ENCODE measurements around the gene PLCH1. TPM values are rescaled to one million over a fixed set of nuclear protein-coding genes. Genes with fewer than 3 reads are reported as not detected.
A peak's percentile ranks its signal among the peaks of the same experiment; 100 is the strongest.

The PLCH1 gene
- total and polyA plus RNA-seq, 7 donors = 0.03 to 1.1 (median 0.06) TPM; not detected in 2

DNA sequence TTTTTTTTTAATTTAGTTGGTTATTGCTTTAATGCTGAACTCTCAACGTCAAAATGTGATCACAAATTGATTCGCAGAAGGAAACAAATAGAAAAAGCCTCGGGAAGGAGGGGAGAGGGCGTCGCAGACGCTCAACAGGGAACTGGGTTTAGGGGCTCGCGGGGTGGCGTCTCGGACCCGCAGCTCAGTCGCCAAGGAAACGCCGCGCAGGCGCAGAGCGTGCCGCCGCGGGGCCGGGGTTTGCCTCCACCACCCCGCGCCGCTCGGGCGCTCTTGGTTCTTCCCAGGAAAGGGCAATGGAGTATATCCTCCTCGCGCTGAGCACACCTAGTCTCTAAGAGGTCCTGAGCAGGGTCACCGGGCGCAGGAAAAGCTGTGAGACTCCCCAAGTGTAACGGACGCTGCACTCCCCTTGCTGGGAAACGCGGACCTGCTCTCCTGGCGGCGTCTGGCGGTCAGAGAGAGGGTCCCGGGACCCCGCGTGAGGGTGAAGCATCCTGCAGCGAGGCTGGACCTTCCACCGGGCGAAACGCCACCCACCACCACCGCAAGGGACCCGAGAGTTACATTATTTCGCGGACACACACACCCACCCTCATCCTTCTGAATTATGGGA lies 753 bp downstream of the PLCH1 start:
- intact Hi-C loops (cut with DNase I) = loop anchor here in 1 of 2 donors (10.0 kb wide), 1 partner anchor 1291 kb away; no protein-coding TSS in a partner anchor
- TF ChIP-seq, protein P1, sequence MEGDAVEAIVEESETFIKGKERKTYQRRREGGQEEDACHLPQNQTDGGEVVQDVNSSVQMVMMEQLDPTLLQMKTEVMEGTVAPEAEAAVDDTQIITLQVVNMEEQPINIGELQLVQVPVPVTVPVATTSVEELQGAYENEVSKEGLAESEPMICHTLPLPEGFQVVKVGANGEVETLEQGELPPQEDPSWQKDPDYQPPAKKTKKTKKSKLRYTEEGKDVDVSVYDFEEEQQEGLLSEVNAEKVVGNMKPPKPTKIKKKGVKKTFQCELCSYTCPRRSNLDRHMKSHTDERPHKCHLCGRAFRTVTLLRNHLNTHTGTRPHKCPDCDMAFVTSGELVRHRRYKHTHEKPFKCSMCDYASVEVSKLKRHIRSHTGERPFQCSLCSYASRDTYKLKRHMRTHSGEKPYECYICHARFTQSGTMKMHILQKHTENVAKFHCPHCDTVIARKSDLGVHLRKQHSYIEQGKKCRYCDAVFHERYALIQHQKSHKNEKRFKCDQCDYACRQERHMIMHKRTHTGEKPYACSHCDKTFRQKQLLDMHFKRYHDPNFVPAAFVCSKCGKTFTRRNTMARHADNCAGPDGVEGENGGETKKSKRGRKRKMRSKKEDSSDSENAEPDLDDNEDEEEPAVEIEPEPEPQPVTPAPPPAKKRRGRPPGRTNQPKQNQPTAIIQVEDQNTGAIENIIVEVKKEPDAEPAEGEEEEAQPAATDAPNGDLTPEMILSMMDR (IDR thresholded peaks at IDR 0.05) = no peak
- 0% methylated on average over 45 to 48 of the region's 48 CpGs for WGBS, 3 donors
- Histone ChIP-seq H3K27ac (no peak overlapping the region), H3K4me3 (peak overlapping the region; percentile 80), H3K36me3 (ENCODE audit: insufficient read depth in 1 of 2, low read depth in 1 of 2) (no peaks in the 10 kb centered on the region), H3K27me3 (ENCODE audit: insufficient read depth in 3 of 3, low read length in 2 of 3) (peaks cover 3 to 41% (median 7%) of the 10 kb centered on the region in 3 donors), H3K4me1 (peaks cover 6% of the 10 kb centered on the region), H3K9me3 (no peaks in the 10 kb centered on the region)
- peak; percentile 43 to 71 (median 58) for ATAC-seq
- peak; percentile 50 to 62 for DNase-seq

DNA sequence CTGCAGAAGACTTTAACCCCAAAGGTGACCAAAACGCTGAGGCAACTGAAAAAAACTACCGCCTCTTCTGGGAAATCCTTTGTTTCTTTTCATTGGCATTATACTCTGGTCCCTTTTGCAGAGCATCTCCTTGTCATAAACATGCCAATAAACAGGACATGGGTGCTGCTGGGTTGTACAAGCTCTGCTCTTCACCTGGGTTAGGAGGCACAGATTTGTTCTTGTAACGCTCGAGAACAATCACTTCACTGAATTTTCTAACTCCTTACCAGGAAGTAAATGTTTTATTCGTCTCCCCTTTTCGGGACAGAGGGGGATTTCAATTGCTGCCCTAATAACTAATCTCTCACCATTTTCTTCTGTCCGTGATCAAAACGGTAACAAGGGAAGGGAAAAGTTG lies 1.3 kb downstream of the PLCH1 start:
- intact Hi-C loops (cut with DNase I) = loop anchor here in 1 of 2 donors (10.0 kb wide), 1 partner anchor 1291 kb away; no protein-coding TSS in a partner anchor

DNA sequence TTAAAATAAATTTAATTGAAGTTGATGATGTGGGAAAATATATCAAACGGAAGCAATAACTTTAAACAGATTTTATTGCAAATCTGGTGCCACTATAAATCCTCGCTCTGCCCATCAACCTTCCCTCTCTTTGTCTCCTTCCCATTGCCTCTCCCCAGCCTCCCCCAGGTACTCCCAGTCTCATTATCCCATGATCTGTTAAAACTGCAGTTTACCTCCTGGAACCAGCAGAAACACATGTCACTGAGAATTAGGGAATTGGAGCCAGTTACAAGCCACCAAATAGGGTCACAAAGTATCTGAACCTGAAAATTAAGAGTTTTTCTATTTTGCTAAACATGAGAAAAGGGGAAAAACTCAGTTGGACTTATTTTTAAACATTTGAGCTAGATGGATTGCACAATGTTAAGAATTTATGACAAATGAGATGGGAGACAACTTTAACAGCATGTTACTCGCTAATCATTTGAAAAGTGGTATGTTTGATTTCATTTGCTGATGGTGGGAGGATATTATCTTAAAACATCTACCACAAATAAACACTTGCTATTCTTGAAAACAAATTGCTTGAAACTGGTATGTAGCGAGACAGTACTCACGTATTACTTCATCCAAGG lies 2.4 kb downstream of the PLCH1 start:
- intact Hi-C loops (cut with DNase I) = loop anchor here in 1 of 2 donors (10.0 kb wide), 1 partner anchor 1292 kb away; no protein-coding TSS in a partner anchor
- H3K27ac ChIP-seq = no peak overlapping the region
- H3K4me3 ChIP-seq = no peak overlapping the region
- DNase-seq = no peak
- H3K36me3 ChIP-seq (ENCODE audit: insufficient read depth in 1 of 2, low read depth in 1 of 2) = no peaks in the 10 kb centered on the region
- H3K9me3 ChIP-seq = no peaks in the 10 kb centered on the region
- H3K27me3 ChIP-seq (ENCODE audit: insufficient read depth in 3 of 3, low read length in 2 of 3) = peaks cover 6 to 41% (median 7%) of the 10 kb centered on the region in 3 donors
- 93 to 94% (median 94%) methylated on average over 5 of the region's 5 CpGs for WGBS, 3 donors
- peaks cover 6% of the 10 kb centered on the region for H3K4me1 ChIP-seq
- no peak for ATAC-seq
- TF ChIP-seq, protein P1 (IDR thresholded peaks at IDR 0.05) = no peak

More for the DNA sequence above, 1.3 kb downstream of the PLCH1 start:
- ATAC-seq (no peak), DNase-seq (no peak)
- TF ChIP-seq, protein P1 (IDR thresholded peaks at IDR 0.05) = no peak
- Histone ChIP-seq H3K36me3 (ENCODE audit: insufficient read depth in 1 of 2, low read depth in 1 of 2) (no peaks in the 10 kb centered on the region), H3K27me3 (ENCODE audit: insufficient read depth in 3 of 3, low read length in 2 of 3) (peaks cover 6 to 41% (median 7%) of the 10 kb centered on the region in 3 donors), H3K4me1 (peaks cover 6% of the 10 kb centered on the region), H3K4me3 (peak overlapping the region; percentile 80), H3K9me3 (no peaks in the 10 kb centered on the region), H3K27ac (no peak overlapping the region)
- 19 to 21% (median 19%) methylated on average over 8 of the region's 8 CpGs for WGBS, 3 donors

DNA sequence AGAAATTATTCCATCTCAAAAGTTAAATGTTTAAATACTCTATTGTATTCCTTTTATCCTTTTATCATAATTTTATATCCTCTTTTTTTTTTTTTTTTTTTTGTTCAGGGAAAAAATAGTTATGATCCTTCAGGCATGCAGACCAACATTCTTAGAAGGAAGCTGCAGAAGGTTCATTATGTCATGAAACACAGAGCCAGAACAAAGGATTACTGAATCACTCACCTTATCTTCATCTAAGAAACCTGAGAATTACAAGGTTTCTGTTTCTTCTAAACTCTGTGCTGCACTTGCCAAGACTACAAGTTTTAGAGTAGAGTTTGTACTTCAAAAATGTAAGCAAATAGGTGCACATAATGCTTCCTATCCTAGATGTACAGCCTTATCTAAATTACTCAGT lies 3.3 kb downstream of the PLCH1 start:
- no peaks in the 10 kb centered on the region for H3K9me3 ChIP-seq
- intact Hi-C loops (cut with DNase I) = loop anchor here in 1 of 2 donors (10.0 kb wide), 1 partner anchor 1293 kb away; no protein-coding TSS in a partner anchor
- peaks cover 6 to 41% (median 7%) of the 10 kb centered on the region in 3 donors for H3K27me3 ChIP-seq (ENCODE audit: insufficient read depth in 3 of 3, low read length in 2 of 3)
- no peak overlapping the region for H3K4me3 ChIP-seq
- TF ChIP-seq, protein P1 (IDR thresholded peaks at IDR 0.05) = no peak
- ATAC-seq = no peak
- no peak for DNase-seq
- no peak overlapping the region for H3K27ac ChIP-seq
- no peaks in the 10 kb centered on the region for H3K36me3 ChIP-seq (ENCODE audit: insufficient read depth in 1 of 2, low read depth in 1 of 2)
- peaks cover 6% of the 10 kb centered on the region for H3K4me1 ChIP-seq
